GM21447 (cell line): ENCODE data around the gene FTCDNL1.

Experiments
- ATAC-seq: cut with Tn5 transposase; IDR thresholded peaks from one replicate; pipeline ENCODE4 v1.9.1; 2021; ENCODE audit not compliant: unreplicated experiment

Gene FTCDNL1

DNA sequence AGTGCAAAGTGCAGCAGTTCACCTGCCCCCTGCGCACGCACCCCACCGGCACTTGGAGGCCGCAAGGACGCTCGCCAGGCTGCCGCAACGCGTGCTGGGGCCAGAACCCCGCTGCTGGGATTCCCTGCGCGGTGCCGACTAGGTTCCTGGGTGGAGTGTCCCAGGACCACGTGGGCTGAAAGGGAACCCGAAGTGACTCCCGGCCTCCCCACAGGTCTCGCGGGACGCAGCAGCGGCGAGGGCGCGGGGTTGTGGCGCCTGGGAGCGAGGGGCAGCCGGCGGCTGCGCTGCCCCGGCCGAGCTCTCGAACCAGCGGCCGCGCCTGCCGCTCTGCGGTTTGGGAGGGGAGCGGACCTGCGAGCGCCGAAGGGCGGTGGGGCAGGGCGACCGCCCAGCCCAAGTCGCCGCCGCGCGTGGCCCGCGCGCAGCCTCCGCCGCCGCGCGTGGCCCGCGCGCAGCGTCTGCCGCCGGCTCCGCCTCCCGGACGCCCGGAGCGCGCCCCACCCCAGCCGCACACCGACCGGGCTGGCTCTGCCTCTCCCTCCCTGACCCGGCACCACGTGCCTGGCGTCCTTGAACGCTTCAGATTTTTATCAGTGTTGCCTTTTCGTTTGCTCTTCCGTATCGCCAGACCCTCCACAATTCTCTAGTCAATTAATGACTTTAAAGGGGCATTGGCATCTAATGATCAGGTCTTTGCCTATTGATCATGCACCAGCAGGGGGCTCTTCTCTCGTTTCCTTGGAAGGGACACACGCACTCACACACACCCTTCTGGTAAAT lies at the start of gene FTCDNL1:
Gene FTCDNL1, minus strand, starts transcription at position 475 of the 783 bp plus-strand sequence. CDS start 2,230 bp downstream, outside the sequence.
- peak; percentile 89 for ATAC-seq

DNA sequence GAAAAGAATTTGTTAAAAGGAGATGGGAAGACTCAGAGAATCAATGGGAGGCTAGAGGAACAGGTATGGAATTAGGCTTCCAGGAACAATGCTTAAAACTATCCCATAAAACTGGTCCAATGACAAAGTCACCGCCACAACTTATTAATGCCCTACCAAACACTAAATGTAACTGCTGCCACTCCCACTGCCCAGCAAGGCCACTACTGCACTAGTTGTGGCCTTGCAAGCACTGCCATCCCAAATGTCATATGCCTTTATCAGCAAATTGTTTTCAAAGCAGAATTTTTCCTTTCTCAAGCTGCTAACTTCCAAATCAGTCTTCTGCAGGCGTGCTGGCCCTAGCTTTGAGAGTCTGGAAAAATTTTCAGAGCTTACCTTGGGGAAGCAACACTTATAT lies 45.6 kb upstream of the FTCDNL1 start:
- ATAC-seq, result no peak

DNA sequence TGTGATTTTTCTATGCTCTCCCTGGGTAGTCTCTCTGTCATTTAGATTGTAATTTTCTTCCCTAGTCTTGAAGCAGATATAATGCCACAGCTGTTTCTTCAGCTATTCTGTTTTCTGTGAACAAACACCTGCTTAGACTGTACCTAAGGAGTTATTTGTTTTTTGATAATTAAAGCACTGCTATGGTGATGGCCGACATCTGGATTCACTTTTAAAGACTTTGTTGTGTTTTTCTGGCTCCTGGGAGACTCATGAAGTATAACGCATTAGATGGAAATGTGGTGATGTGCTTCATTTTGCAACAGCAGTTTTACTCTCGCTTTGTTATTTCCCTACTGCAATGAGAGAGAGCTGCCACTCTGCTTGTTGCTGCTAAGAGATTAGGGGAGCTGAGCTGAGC lies 44.4 kb upstream of the FTCDNL1 start:
- ATAC-seq, result no peak

DNA sequence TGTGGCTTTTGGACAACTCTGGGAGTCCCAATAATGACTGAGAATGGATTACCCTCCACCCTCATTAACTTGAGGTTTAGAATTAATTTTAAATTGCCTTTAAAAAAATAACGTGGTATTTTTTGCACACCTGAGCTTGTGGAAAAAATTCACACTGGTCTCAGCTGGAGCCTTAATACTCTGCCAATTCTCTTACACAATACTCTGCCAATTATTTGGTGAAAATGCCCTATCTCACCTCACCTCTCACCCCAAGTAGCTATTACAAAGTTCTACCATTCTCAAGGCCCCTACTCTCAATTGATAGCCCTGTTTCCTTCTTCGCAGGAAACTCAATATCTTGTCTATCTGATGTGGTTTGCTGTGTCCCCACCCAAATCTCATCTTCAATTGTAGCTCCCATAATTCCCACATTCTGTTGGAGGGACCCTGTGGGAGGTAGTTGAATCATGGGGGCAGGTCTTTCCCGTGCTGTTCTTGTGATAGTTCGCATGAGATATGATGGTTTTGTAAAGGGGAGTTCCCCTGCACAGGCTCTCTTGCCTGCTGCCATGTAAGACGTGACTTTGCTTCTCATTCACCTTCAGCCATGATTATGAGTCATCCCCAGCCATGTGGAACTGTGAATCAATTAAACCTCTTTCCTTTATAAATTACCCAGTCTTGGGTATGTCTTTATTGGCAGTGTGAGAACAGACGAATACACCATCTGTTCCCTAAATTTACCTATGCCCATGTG lies 32.7 kb upstream of the FTCDNL1 start:
- ATAC-seq, result no peak

DNA sequence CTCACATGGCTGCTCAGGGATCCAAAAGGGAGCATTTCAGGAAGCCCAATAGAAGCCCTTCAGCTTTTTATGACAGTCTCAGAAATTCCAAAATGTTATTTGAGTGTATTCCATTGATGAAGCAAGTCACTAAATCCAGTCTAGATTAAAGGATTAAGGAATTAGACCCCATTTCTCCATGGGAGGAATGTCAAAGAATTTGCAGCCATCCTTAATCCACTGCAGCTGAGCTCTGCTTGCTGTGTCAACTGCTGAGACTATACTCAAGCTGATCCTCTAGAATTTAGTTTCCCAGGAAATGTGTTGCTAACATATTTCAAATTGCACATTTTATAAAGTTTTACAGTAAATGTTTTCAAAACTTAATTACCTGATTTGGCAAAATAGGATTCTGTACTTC lies 31.7 kb upstream of the FTCDNL1 start:
- no peak for ATAC-seq

DNA sequence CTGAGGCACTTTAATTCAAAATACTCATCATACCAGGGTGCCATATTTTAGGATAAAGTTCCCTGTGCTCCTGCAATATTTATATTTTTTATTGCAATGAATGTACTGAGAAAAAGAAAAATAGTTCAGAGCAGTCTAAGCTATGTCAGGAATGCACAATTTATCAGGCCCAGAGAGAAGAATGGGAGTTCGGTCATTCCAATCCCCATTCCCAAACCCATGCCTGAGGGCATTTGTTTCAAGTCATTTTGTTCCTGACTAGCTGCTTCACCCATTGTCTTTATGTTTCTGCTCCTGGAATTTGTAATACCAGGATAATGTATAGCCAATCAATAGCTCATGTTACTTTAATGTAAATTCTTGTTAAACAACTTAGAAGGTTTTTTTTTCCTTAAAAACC lies 24.4 kb upstream of the FTCDNL1 start:
- ATAC-seq, result no peak

DNA sequence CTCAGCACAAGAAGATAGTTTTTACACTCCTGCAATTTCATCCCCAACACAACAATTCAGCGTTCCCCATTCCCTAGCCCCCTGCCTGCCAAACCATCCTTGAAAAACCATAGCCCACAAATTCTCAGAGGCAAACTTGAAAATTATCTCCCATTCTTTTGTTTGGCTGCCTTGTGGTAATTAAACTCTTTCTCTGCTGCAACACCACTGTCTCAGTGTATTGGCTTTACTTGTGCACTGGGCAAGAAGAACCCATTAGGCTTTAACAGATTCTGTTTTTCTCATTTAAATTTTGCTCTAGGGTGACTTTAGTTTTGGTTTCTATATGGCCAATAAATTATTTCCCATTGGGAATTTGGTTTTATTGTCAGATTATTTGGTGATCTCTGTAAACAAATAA lies 23.2 kb upstream of the FTCDNL1 start:
- no peak for ATAC-seq

DNA sequence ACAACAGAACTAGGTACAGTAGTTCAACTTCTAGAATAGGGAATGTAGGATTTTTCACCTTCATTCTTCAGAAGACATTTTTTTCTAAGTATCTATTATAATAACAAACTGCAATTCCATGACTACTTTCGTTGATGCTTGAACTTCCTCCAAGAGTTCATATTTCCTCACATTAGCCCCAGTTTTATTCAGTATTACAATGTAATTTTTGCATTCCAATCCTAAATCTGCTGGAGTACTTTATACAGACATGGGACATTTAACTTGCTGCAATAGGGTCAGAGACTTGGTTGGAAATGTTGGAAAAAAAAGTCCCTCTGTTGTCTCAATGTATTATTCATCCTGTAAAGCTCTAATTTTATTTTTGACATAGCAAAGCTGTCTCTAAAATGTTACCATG lies 19.6 kb upstream of the FTCDNL1 start:
- no peak for ATAC-seq

DNA sequence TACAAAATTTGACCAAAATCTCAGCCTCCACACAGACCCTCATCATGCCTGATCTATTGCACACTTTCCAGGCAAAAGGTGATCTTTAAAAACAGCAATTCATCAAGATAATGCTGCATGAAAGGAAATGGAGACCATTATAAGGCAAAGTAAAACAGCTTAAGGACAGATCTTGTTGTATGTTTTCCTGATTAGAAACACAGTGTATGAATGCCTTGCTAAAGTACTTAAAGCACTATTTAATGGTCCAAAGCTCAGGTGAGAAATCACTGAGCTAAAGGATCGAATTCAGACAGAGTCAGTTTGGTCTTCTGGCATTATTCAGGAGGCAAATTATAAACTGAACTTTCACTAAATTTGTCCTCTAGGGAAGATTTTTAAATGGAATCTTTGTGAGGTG lies 18.7 kb upstream of the FTCDNL1 start:
- ATAC-seq, result no peak

DNA sequence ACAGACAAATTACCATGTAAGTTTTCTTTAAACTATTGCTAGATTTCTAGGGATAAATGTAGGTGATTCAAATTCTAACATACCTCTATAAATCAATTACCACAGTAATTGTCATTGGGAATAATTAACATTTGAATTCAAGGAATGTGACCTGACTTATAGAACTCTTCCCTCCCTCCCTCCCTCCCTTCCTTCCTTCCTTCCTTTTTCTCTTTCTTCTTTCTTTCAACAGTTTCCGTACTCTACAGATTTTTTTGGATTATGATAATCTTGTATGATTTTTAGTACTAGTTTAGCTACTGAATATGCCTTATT lies 18.2 kb upstream of the FTCDNL1 start:
- no peak for ATAC-seq

DNA sequence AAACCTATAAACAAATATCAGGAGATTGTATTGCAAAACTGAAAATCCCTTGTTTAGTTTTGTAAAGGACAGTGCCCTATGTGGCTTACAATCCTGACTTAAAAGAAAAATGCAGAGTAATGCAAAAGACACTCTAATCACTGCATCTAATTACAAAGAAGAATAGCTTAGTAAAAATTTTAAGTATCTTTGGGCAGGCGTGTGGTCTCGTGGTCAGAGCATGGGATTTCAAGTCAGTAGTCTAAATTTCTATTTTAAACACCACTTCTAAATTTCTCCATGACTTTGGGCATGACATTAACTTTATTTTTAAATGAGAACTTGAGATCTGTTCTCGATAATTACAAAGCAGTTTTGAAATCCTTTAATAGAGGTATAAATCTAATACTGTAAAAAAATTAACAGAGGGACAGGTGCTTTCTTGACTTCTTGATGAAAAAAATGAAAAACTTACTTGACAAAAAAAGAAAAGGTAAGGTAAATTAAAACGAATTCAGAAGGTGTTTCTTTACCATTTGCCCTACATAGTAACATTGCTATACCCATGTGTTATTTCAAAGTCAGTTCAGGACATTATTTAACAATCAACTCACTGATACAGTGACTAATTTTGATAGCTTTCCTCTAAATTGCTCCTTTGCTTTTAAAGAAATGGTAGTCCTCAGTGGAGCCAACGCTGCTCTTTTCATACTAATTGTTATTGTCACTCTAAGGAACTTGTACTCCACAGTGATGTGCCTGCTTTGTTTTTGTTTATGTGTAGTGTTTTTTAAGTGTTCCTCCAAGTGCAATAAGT lies 17.6 kb upstream of the FTCDNL1 start:
- ATAC-seq, result no peak

DNA sequence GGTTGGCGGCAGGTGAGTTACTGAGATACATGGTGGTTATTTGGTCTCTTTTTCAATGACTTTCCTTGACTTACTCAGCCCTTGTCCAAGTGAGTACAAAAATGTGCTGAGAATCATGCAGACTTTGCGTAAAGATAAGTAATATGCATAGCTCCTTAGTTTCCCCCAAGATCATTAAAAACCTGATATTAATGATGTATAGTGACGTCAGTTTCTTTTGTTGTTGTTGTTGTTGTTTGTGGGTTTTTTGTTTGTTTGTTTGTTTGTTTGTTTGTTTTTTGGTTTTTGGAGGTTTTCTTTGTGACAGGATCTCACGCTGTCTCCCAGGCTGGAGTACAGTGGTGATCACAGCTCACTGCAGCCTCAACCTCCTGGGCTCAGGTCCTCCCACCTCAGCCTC lies 14.9 kb upstream of the FTCDNL1 start:
- ATAC-seq, result no peak

DNA sequence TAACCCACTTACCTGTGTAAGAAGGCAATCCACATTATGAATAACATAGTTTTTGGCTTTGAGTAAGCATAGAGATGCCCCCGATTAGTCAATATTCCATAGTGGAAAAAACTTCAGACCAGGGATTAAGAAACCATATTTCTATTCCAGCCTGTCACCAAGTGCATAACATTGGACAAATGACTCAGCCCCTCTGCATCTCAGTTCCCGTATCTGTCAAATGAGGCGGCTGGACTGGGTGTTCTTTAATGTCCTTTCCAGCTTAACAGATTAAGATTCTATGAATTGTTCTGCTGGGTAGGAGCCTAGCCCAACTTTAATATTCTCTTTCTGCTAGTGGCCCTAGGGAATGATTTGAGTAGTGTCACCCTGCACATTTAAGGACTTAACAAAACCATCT lies 11.8 kb upstream of the FTCDNL1 start:
- ATAC-seq, result no peak

DNA sequence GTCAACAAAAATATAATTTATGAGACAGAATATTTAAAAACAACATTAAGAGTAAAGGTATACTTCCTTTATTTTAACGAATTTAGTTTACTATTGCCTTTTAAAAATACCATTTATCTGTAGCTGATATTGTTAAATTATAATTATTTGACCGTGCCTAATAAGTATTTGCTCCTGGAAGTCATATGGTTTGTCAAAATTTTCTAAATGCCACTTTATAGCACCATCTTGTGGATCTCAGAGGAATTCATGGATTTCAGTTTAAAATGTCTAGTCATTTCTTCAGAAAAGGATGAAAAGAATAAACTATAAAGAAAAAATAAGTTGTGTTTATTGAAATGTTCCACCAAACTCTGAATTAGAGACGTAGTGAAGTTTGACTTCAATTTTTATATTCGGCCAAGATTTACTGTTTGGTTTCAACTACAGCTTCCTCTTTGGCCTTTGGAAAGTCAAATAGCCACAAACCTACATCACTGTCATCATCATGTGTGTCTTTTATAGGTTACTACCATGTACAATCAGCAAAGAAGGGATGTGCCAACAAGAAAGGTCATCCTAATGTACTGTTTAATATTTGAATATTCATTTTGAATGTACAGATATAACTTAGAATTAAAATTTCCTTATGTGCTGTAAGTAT lies 10.3 kb upstream of the FTCDNL1 start:
- no peak for ATAC-seq

DNA sequence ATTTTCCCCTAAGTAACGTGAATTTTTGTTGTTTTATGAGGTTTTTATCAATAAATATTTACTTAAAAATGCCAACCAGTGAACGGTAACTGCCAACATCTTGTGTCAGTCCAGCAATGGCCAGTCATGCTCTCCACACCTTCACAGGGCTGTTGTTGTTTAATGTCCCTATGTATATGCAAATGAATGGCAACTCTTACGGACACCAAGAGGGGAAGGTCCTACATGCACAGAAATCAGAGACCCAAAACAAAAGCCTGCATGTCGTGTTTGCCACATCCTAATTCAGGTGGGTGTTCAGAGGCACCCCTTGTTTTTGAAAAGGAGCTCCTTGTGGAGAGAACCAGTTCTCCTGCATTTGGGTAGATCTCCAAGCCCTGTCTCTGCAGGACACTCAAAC lies 4.8 kb upstream of the FTCDNL1 start:
- ATAC-seq, result no peak

DNA sequence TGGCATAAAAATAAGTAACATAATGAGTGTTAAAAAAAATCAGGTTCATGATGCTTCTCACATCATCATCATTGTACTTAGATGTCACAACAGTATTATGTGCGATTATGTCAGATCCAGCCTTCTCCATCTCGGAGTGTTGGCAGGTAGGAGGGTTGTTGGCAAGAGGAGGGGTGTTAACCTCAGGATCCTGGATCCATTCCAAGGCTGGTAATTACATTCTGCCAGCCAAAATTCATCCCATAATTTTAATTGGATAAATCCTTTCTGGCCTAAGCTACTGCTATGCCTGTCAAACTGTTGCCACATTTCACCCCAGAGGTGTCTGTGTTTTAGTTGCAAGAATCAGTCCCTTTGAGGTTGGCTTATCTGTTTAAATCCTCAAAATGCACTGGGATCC lies 891 bp upstream of the FTCDNL1 start:
- no peak for ATAC-seq

DNA sequence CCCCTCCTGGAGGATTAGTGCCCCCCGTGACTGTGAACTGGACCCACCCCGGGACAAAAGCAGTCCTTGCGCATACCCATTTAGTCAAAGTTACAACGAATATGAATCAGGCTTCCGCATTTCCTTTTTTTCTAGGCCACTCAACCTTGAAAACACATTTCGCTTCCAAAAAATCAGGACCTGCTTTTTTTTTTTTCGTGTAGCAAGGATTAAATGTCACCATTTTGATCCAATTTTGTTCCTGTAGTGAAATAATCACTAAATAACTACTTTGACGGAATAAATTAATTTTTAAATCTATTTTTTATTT lies 464 bp upstream of the FTCDNL1 start:
- no peak for ATAC-seq

DNA sequence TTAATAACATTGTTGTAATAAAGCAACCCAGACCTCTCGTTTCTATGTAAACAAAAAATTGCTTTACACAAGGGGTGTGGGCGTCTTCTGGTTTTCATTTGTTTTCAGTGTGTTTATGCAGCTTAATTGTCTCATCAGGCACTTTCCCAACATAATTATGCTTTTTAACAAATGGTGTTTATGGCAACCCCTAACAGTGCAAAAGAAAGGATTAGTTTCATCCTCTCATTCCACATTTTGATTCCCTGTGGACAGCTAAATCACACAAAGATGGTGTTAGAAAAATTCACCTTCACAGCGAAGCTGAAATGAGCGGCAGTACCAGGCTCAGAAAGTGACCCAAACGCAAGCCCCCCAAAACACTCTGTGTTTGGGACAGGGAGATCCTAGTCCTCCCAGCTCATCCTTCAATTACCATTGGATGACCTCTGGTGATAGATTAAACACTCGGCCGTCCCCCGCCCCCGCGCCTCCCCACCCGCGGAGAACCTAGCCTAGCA lies 724 bp downstream of the FTCDNL1 start:
- no peak for ATAC-seq

DNA sequence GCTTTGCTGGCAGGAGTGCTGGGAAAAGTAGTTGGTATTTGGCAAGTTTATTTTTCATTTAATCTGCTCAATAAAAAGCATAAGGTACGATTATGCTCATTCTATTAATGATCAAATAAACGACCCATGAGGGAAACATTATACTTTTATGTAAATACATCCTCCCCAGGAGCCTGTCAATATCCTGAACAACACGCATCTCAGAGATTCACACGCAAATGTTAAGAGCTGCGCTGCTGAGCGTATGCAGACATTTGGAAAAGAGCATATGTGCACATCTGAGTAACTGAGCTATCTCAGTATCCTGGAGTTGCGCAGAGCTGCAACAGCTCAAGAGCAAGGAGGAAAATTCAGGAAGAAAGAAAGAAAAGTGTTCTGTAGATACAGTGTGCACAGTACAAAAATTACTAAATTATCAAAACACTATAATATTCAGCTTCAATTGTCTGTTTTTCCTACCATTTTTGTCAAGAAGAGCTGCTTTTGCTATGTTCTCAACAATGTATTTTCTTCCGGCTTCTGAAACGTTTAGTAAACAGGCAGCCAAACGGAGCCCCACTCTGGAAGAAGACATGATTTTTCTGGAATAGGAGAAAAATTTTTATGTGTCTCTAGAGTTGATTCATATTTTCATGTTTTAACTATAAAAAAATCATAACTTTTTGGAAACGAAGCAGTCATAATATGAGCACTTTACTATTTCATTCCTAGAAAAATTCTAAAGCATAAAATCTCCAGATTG lies 2.4 kb downstream of the FTCDNL1 start:
- ATAC-seq, result no peak

DNA sequence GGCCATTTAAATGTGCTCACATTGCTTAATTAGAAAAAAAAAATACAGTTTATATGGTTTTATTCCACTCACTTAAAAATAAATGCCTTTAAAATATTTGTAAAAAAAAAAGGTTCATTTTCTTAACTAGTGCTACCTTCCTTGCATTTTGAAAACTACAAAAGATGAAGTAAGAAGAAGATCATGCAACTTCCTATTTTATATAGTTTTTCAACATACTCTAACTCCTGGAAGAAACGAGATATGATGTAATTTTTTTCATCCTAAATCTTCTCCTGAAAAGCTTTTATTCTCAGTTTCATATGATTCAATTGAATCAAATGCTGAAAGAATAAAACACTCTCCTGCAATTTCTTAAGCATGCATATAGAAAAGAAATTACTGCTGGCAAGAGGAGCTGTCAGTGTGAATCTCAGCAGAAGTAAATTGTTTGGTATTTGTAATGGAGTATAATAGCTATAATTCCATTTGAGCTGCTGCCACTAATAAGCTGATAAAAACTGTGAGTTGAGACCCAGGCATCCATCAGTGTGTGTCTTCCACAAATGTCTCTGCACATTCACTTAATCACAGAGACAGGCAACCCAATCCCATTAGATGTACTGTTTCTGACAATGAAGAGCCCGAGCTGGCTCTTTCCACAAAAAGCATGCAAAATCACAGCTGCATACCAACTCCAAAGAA lies 3.7 kb downstream of the FTCDNL1 start:
- no peak for ATAC-seq
